ENCODE measurements around the gene PPP1R1B. TPM values are rescaled to one million over a fixed set of nuclear protein-coding genes. Genes with fewer than 3 reads are reported as not detected.

Gene PPP1R1B
- total RNA-seq, 1 donor = not detected

DNA sequence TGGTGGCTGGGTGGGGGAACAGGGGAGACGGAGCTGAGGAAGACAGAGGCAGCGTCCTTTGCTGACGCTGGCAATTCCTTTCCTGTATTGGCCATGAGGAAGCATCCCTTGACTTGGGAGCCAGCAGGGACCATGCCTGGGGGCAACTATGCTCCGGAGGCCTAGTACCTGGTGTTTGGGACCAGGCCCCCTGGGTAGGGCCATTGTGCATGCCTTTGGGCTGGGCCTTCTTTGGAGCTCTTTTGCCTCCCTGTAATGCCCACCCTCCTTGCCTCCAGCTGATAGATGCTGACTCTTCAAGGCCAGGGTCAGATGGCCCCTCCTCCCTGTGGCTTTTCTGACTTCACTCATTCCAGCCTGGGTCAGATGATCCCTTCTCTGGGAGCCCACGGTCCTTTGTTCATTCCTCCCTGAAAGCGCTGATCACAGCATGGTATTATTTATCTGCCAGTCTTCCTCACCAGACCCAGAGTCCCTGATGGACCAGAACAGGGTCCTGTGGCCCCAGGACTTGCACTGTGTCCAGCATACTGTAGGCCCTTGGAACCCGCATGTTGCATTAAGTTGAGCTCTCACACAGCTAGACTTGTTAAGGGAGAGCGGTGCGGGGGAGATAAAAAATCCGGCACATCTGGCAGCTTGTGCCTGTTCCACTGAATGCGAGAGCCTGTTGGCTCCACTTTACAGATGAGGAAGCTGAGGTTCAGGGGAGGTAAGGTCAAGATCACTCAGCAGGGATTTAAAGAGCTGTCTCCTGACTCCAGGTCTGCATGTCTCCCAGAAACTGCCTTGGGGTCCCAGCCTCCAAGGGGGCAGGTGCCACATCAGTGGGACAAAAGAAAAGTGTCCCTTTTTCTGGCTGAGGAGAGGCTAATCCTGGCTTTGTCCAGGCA lies 13.1 kb downstream of the PPP1R1B start:
- H3K4me2 ChIP-seq (ENCODE audit: insufficient read depth, low read length) = no peak overlapping the region
- no peaks in the 10 kb centered on the region for H3K27me3 ChIP-seq (ENCODE audit: insufficient read depth, low read length)
- TF ChIP-seq, protein P1, sequence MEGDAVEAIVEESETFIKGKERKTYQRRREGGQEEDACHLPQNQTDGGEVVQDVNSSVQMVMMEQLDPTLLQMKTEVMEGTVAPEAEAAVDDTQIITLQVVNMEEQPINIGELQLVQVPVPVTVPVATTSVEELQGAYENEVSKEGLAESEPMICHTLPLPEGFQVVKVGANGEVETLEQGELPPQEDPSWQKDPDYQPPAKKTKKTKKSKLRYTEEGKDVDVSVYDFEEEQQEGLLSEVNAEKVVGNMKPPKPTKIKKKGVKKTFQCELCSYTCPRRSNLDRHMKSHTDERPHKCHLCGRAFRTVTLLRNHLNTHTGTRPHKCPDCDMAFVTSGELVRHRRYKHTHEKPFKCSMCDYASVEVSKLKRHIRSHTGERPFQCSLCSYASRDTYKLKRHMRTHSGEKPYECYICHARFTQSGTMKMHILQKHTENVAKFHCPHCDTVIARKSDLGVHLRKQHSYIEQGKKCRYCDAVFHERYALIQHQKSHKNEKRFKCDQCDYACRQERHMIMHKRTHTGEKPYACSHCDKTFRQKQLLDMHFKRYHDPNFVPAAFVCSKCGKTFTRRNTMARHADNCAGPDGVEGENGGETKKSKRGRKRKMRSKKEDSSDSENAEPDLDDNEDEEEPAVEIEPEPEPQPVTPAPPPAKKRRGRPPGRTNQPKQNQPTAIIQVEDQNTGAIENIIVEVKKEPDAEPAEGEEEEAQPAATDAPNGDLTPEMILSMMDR (IDR thresholded peaks at IDR 0.05; ENCODE audit: extremely low read depth, low read depth, low read length) = no peak
- no peak for DNase-seq (ENCODE audit: insufficient read length, low spot score, missing footprints)
- no peaks in the 10 kb centered on the region for H3K36me3 ChIP-seq (ENCODE audit: insufficient read depth, low read length)
- no peak overlapping the region for H2AFZ ChIP-seq (ENCODE audit: low read length)
- H4K20me1 ChIP-seq (ENCODE audit: insufficient read depth, low read length) = peaks cover 52% of the 10 kb centered on the region
- peaks cover 24% of the 10 kb centered on the region for H3K4me1 ChIP-seq (ENCODE audit: insufficient read depth, low read length)
- no peak overlapping the region for H3K4me3 ChIP-seq (ENCODE audit: insufficient read depth, low read length)
- H3K27ac ChIP-seq (ENCODE audit: low read depth, low read length) = no peak overlapping the region
- peaks cover 78% of the 10 kb centered on the region for H3K79me2 ChIP-seq (ENCODE audit: insufficient read depth, low read length)
- H3K9me3 ChIP-seq (ENCODE audit: low read depth, low read length) = no peaks in the 10 kb centered on the region

DNA sequence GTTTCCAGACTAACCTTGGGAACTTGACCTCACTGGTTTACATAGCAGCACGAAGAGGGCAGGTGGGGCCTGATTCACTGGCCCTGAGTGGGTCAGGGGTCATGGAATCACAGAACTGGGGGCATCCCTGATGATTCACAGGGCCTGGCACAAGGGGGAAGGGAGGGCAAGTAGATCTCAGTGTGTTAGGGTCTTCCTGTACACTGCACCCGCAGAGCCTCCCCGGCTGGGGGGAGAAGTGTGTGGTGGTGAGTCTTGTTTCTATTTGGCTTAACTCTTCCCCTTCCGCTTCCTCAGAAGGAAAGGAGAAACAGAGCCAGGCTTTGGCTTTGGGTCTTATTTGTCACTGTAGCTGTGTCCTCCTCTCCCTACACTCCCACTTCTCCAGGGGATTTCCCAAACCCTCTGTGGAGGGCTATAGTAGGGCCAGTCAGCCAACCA lies 13.9 kb downstream of the PPP1R1B start:
- Histone ChIP-seq H3K4me1 (ENCODE audit: insufficient read depth, low read length) (peaks cover 24% of the 10 kb centered on the region), H3K36me3 (ENCODE audit: insufficient read depth, low read length) (no peaks in the 10 kb centered on the region), H3K27me3 (ENCODE audit: insufficient read depth, low read length) (no peaks in the 10 kb centered on the region), H3K9me3 (ENCODE audit: low read depth, low read length) (no peaks in the 10 kb centered on the region), H3K4me3 (ENCODE audit: insufficient read depth, low read length) (no peak overlapping the region), H4K20me1 (ENCODE audit: insufficient read depth, low read length) (peaks cover 56% of the 10 kb centered on the region), H2AFZ (ENCODE audit: low read length) (no peak overlapping the region), H3K27ac (ENCODE audit: low read depth, low read length) (no peak overlapping the region), H3K79me2 (ENCODE audit: insufficient read depth, low read length) (peaks cover 86% of the 10 kb centered on the region), H3K4me2 (ENCODE audit: insufficient read depth, low read length) (no peak overlapping the region)
- no peak for DNase-seq (ENCODE audit: insufficient read length, low spot score, missing footprints)
- TF ChIP-seq, protein P1 (IDR thresholded peaks at IDR 0.05; ENCODE audit: extremely low read depth, low read depth, low read length) = no peak

- Histone ChIP-seq H3K79me2 (ENCODE audit: insufficient read depth, low read length) (peaks cover 88% of the 10 kb centered on the region), H3K27me3 (ENCODE audit: insufficient read depth, low read length) (no peaks in the 10 kb centered on the region), H3K36me3 (ENCODE audit: insufficient read depth, low read length) (no peaks in the 10 kb centered on the region), H3K4me3 (ENCODE audit: insufficient read depth, low read length) (no peak overlapping the region), H3K27ac (ENCODE audit: low read depth, low read length) (no peak overlapping the region), H4K20me1 (ENCODE audit: insufficient read depth, low read length) (peaks cover 56% of the 10 kb centered on the region), H3K4me2 (ENCODE audit: insufficient read depth, low read length) (no peak overlapping the region), H3K9me3 (ENCODE audit: low read depth, low read length) (no peaks in the 10 kb centered on the region), H2AFZ (ENCODE audit: low read length) (no peak overlapping the region), H3K4me1 (ENCODE audit: insufficient read depth, low read length) (peaks cover 24% of the 10 kb centered on the region)
- no peak for DNase-seq (ENCODE audit: insufficient read length, low spot score, missing footprints)
- TF ChIP-seq, protein P1 (IDR thresholded peaks at IDR 0.05; ENCODE audit: extremely low read depth, low read depth, low read length) = no peak
Observed at GRCh38 chr17:39641097-39641496, 14.3 kb downstream of the PPP1R1B start.

DNA sequence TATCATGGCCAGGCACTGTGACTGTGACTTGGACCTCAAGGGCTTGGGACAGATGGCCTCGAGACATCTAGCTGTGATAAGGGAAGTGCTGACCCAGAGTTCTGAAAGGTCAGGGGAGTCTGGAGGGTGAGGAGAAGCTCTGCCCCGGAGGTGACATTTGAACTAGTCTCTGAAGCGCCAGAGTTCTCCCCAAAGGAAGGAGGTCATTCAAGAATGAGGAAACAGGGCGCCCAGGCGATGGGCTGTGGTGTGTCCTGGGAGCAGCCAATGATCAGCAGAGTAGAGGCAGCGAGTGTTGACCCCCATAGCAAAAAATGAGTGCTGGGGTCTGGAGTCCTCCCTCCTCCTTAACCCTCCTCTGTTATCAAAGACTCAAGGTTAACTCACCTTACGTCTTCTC lies 15.1 kb downstream of the PPP1R1B start:
- Histone ChIP-seq H4K20me1 (ENCODE audit: insufficient read depth, low read length) (peaks cover 58% of the 10 kb centered on the region), H3K4me2 (ENCODE audit: insufficient read depth, low read length) (no peak overlapping the region), H3K36me3 (ENCODE audit: insufficient read depth, low read length) (no peaks in the 10 kb centered on the region), H2AFZ (ENCODE audit: low read length) (no peak overlapping the region), H3K9me3 (ENCODE audit: low read depth, low read length) (no peaks in the 10 kb centered on the region), H3K27ac (ENCODE audit: low read depth, low read length) (no peak overlapping the region), H3K4me3 (ENCODE audit: insufficient read depth, low read length) (no peak overlapping the region), H3K79me2 (ENCODE audit: insufficient read depth, low read length) (peaks cover 92% of the 10 kb centered on the region), H3K4me1 (ENCODE audit: insufficient read depth, low read length) (peaks cover 20% of the 10 kb centered on the region), H3K27me3 (ENCODE audit: insufficient read depth, low read length) (no peaks in the 10 kb centered on the region)
- TF ChIP-seq, protein P1 (IDR thresholded peaks at IDR 0.05; ENCODE audit: extremely low read depth, low read depth, low read length) = no peak
- no peak for DNase-seq (ENCODE audit: insufficient read length, low spot score, missing footprints)
